Activated CD4-positive, alpha-beta T cell treated with anti-CD3 and anti-CD28 coated beads, Interleukin-2, amount 50 U/mL, for 16 hours (primary cell): Measurements from ENCODE around the gene KIAA1210.

ENCODE experiments used
- DNase-seq: peaks from one replicate; pipeline ENCODE4 v3.0.0-alpha.2; 2020

KIAA1210 gene

DNA sequence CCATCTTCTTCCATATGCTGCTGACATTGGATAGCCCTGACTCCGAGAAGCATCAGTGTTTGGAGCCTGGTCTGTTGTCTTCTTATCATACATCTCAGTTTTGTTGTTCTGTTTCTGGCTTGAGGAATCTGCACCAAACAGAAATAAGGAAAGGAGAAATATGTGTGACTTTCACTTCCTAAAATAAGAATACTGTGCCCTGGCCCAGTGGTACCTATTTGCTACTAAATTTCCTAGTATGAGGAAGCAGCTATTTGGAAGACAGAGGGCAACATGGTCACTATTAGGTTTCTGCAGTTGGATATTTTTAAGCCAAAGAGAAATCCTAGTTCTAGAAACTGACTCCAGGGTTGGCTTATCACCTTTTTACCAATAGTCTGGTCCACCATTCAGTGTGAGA lies 38.0 kb downstream of the KIAA1210 start:
- no peak for DNase-seq

DNA sequence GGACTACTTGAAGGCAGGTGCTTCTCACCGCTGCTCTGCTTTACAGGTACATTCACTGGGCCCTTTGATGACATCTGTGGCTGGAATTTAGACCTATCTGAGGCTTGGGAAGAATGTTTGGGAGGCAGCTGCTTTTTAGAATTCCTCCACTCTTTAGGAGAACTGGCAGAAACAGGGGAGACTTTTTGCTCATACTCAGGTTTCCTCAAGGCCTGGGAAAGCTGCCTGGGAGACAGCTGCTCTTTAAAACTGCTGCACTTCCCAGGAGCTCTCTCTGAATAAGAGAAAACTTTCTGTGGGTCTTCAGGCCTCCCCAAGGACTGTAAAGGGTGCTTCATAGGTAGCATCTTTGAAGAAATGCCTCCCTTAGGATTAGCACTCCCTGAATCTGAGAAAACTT lies 40.5 kb downstream of the KIAA1210 start:
- DNase-seq = no peak

DNA sequence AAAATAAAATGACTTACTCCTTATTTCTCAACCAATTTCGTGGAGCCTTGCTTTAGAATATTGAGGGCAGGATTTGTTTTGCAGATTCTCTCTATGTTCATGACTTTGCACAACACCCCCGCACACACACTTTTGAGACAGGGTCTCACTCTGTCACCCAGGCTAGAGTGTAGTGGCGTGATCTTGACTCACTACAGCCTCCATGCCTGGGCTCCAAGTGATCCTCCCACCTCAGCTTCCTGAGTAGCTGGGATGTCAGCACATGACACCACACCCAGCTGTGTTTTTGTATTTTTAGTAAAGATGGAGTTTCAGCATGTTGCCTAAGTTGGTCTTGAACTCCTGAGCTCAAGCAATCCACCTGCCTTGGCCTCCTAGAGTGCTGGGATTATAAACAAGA lies 42.8 kb downstream of the KIAA1210 start:
- DNase-seq = no peak

DNA sequence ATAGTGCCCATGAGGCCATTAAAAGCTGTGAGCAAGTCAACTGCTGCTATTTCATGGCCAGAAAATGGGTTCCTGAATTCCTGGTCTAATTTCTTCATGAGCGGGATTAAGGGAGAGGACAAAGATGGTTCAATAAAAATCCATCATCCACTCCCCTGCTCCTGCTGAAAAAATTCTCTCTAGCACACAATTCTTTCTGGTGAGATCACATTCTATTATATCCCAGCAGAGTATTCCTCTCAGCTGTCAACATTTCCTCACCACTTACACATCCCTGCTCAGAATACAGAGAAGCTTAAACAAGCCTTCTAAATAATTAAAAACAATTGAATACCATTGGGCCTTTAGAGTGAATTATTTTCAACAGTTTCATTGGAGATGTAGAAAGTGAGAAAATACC lies 45.3 kb downstream of the KIAA1210 start:
- DNase-seq = no peak

DNA sequence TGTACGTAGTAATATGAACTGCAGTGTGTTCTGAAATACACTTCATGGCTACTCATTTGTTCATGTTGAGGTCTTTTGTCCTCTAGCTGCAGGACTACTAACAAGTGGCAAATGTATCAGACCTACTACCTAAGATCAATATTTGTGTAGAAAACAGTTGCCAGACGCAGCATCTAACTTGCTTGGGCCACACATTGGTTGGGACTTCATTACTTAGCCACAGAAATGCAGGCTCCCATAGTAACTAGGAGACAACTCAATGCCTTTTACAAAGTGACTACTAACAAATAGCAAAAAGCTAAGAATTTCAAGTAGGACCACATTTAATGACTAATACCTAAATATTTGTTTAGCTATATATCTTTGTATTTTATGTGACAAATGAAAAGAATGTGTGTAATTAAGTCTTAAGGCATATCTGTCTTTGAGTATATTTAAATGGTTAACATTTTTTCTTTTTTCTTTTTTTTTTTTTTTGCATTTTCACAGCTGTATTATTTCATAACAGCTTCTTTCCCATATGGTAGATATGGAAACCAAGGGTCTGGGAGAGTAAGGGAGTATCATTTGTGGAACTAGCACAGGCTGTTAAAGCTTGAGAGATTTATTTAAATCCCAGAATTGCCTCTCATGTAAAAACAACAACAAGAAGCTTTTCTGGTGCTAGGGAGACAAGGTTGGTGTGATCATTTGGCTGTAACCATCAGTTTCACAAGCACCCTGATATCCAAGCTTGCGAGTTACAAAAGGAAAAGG lies 52.2 kb downstream of the KIAA1210 start:
- DNase-seq = no peak

DNA sequence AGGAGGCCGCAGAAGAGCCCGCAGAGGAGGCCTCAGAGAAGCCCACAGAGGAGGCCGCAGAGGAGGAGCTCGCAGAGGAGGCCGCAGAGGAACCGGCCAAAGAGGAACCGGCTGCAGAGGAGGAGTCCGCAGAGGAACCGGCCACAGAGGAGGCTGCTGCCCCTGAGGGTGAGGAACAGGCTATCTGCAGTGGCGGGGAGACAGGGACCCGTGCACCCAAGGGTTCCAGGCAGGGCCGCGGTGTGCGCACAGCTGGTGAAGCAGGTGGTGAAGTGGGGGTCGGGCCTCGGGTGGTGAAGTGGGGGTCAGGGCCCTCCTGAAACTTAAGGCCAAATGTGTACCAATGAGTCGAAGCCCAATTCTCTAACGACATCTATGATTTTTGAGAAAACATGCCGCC lies 53.7 kb downstream of the KIAA1210 start:
- no peak for DNase-seq

DNA sequence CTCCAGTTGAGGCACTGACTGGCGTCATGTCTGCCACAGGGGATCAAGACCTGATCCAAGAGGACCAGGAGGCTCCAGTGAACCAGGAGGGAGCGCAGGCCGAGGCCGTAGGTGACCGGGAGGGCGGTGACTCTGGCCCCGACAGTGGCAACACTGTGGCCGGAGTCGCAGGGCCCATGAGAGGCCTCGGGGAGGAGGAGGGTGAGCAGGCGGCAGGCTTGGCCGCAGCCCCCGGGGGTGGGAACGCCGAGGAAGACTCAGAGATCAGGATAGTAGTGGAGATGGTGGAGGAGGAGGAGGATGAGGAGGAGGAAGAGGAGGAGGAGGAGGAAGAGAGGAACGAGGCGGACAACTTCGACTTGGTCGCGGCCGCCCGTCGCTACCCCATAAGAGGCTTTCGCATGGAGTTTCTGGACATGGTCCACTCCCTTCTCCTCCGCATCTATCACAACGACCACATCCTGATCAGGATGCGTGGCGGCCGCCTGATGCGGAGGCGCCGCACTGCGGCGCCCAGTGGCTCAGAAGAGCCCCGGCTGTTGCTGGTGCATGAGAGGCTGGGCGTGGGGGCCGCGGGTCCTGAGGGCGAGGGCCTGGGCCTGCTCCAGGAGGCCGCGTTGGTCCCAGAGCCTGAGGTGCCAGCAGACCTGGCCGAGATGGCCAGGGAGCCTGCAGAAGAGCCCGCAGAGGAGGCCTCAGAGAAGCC lies 54.3 kb downstream of the KIAA1210 start:
- no peak for DNase-seq

DNA sequence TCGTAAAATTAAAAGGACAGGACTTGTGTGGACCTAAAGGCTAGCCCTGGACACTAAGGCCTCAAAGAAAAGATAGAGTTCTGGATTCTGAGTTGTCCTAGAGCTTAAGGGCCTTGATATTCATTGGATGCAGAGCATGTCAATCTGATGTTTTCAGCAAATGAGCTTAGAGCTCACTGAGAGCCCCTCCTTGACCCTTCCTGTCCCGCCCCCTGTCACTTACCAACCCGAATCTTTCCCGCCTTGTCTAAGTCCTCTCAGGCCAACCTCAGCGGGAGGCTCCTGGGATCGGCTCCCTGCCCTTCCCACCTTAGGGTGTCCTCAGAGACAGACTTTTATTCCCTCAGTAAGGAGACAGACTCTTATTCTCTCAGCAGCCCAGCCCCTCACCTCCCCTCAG lies 54.9 kb downstream of the KIAA1210 start, which contains the start of gene CT47C1:
CT47C1 (plus strand) TSS at position 250 of the 400 bp plus-strand sequence. CDS start 233 bp downstream, outside the sequence.
- no peak for DNase-seq

DNA sequence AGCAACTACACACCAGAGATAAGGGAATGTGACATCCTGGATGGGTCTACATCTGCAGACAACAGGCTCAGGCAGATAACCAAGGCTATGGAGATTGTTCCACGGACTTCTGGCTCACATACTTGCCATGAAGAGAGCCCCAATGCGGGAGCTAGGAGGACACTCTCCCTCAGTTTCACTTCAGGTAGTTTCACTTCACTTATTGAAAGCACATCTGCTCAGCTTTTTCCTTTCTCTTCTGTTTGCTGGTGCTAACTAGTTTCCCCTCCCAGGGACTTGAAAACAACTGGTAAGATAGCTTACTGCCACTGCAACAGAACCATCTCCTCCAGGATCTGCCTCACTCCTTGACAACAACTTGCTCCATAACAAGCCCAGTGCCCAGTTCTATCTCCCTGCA lies 56.2 kb downstream of the KIAA1210 start:
- DNase-seq = no peak

DNA sequence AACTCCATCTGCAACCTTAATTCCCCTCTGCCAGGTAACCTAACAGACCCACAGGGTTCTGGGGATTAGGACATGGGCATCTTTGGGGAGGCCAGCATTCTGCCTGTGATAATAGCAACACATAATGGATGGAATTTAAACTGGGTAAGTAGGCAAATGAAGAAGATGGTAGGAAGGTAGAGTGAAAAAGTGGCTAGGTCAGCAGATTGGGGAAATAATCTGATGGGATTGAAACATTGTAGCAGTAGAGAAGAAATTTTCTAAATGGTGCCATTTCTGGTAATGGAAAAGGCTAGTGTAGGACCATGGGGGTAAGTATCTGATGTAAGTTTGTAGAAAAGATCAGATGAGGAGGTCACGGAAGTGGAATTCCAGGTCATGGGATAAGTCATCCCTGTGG lies 57.9 kb downstream of the KIAA1210 start:
- DNase-seq = no peak

DNA sequence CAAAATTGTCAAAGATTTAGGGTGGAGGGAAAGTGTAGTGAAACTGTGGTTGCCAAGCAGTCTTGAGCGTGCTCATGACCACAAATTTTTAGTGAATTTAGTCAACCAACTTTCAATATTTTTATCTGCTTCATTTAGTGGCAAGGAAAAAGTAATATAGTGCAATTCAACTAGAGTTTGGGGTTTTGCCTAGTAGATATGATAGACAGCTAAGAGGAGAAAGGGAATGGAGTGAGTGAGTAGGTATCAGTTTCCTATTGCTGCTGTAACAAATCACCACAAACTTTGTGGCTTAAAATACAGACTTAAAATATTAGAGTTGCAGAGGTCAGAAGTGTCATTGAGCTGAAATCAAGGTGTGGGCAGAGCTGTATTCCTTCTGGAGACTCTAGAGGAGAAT lies 58.5 kb downstream of the KIAA1210 start:
- peak; percentile 36 for DNase-seq

DNA sequence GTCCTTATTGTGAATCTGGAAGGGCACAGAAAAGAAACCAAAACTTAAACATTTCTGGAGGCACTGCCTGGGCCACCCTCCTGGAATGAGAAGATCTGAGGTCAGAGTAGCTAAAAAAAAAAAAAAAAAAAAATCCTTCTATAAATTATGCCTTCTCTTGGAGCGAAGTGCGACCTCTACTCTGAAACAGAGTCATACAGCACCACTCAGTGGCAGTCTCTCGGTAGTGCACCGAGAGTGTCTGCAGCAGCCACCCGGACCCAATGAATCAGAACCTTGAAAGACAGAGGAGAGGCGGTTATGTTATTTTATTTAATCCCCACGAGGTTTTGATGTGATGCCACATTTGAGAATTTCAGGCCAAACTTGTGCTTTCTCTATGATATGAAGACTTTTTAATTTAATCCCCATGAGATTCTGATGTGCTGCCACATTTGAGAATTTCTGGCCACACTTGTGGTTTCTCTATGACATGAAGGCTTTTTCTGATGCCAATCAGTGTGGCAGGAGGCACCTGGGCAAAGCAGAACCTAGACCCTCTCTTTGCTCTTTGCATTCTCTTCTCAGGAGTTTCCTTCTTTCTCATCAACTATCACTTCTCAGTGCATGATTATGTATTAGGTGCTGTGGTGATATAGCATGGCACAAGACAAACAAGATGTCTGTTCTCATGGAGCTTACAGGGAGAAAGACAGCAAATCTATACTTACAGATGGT lies 60.4 kb downstream of the KIAA1210 start:
- peak; percentile 51 for DNase-seq

DNA sequence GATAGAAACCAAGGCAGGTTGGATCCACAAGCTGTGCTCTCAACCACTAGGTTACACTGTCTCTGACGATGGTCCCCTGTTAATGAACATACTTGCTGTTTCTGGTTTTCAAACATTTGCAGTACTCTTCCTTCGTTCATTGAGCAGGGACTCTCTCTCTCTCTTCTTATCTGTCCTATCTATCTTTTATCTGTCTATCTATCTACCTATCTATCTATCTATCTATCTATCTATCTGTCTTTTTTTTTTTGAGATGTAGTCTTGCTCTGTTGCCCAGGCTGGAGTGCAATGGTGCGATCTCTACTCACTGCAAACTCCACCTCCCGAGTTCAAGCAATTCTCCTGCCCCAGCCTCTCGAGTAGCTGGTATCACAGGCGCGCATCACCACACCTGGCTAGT lies 64.2 kb downstream of the KIAA1210 start:
- no peak for DNase-seq

DNA sequence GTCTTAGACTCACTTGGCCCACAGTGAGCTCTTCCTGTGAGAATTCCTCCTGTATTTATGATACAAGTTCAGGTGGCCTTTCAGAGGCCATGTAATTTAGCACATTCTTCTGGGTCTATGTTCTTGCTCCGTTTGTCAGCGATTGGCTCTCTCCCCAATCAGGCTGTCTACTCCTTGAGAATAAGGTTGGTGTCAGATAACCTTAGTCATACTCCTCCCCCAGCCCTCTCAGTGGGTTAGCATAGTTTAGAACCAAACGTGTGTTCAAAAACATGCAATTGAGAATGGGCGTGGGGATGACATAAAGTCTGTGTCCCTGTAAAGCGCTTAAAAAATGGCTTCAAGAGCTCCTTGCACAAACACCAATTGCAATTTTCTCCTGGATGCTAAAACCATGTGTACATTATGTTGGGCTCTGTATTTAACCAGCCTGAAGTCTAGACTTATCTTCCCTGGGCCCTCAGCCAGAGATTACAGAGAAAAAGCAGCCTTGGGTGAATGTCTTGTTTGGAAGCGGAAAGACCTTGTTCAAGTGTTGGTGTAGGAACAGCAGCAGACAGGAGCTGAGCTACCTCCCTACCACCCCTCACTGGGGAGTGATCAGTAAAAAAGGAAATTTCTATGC lies 64.8 kb downstream of the KIAA1210 start:
- DNase-seq = no peak

DNA sequence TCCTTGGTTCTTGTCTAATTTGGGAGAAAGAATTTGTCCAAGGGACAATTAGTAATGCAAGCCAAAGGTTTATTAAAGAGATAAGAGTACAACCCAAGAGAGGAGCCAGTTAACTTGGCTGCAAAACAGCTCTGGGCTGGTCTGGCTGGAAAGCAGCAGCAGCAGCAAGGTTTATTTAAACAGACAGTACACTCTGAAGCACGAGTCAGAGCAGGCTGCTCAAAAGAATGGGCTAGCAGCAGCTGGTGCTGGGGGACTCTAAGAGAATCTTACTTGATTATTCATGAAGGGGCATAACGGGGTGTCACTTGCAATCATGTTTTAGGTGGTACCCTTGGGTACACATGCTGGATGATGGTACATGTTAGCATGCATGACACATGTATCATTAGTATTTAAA lies 71.9 kb downstream of the KIAA1210 start:
- DNase-seq = no peak

DNA sequence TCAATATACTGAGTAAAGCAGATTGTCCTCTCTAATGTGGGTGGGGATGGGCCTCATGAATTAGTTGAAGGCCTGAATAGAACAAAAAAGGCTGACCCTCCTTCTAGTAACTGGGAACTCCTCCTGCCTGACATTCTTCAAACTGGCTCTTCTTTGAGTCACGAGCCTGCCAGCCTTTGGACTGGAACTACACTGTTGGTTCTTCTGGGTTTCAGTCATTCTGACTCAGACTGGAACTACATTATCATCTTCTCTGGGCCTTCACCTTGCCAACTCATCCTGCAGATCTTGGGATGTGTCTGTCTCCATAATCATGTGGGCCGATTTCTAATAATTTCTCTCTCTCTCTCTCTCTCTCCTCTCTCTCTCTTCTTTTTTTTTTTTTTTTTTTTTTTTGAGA lies 81.7 kb downstream of the KIAA1210 start:
- DNase-seq = peak; percentile 43

DNA sequence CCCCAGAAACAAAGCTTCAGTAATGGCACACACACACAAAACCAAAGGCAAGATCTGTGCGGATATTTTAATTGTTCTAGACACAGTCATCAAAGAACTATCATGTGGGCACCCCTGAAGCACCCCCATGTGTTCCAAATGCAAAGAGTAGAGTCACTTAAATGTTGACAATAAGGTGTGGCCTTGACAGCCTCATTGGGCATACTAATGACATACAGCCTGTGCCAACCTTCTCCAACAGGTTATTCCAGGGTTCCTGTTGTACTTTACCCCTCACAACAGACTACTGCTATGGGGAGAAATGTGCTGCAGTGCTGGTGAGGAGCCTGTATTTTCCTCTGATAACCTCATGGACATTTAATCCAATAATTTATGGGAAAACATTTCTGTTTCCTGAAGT lies 84.6 kb downstream of the KIAA1210 start:
- DNase-seq = no peak

DNA sequence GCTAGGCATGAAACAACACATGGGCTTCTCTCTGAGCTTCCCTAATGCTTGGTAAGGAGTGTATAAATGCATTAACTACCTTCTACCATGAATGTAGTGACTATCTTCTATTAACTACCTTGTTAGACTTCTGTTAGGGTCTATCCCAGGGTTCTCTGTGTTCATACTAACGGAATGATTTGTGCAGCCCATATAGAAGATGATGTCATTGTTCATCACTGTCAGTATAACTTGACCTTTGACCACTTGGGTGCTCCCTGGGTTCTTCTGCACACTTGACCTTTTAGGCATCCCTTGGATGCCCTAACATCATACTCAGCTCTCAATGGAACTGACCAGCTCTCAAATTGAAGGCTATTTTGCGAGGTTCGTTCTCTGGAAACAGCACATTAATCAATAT lies 85.6 kb downstream of the KIAA1210 start:
- no peak for DNase-seq

DNA sequence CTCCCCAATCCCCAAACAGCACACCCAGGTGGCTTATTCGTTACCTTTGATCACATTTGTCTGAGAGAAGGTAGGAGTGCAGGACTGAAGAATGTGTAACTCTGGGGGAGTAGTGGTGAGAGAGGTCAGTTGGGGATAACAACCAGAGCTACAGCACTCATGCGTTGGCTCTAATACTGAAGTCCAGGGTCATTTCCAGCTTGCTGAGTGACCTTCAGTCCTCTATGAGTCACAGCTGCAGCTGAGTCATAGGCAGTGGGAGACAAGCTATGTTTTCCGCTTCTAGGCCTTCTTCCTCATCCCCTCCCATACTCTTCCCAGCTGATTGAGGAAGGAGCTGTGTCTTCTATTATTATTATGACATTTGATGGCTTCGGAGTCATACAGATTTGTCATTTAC lies 86.4 kb downstream of the KIAA1210 start:
- DNase-seq = no peak

DNA sequence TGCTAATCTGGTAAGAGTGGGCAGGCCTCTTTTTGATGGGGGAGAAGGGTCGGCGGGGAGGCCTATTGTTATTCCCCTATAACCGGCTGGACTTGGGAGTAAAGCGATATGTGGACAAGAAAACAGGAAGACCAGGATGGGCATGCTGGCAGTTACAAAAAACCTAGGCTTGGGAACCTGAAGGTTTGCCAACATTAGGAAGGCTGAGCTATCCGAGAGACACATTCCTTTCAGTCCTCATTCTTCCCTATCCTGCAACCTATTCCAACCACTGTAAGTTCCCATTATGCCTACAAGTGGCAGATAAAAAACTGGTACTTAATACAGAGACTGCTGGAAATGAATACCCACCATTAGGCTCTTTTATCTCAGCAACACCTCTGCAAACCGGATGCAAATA lies 87.2 kb downstream of the KIAA1210 start:
- no peak for DNase-seq

DNA sequence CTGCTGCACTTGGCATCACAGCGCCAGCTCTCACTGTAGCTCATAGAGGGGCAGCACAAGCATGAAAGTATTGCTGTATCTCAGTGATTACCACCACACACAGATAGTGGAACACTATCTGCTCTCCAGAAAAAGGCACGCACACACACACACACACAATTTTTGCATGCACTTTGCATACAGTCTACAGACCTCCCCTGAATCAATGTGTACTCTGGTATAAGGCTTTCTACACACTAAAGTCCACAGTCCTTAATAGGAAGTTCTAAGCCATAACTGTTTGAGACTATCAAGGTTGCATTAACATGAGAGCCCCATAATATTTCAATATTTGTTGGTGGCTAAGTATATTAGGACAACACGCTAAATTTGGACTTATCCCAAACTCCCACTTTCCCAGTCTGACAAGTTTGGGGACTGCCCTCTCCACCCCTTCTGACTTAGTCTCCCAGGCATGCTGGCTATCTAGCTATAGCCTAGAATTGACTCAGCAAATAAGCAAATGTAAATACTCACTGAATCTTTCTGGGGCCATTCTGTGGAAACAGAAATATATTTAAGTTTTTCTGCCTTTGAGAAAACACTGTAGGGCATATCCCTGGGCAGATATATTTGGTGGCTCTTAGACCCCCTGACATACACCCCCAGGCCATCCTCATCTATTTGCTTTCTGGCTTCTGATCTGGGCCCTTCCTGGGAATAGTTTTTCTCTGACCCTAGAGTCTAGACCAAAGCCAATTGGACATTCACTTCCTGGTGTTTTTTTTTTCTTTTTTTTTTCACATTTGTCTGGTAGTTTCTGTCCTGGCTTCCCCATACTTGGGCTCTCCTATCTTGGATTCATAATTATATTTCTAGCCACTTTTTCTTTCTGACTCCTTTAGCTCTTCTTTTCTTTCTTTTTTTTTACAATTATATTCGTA lies 91.2 kb downstream of the KIAA1210 start:
- DNase-seq = no peak

DNA sequence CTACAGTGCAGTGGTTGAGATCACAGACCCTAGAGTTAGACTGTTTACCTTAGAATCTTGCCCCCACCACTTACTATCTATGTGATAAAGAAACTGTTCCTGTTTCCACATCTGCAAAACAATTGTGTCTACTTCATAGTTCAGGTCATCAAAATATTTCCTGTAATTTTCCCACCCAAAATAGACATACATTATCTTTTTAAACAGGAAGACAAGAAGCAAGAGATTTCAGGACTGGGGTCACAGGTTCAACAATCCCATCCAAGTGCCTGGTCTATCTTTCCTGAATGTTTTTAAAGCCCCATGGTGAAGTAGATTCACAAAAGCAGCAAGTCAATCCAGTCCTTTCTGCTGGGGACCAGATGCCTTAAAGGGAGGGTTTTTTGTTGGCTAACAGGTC lies 96.6 kb downstream of the KIAA1210 start:
- no peak for DNase-seq
